ENCODE measurements around the gene PRKCA. TPM values are rescaled to one million over a fixed set of nuclear protein-coding genes. Genes with fewer than 3 reads are reported as not detected.
"Not testable (repeated sequence)": the region's sequence is repeated elsewhere in the genome, so short reads cannot be mapped to it uniquely, and the experiment has no call there.

PRKCA gene
- total and polyA plus RNA-seq, 10 of the 15 experiments (the other 5 are each of a cell fraction or from before 2014, with no cell fraction given): 0.11 to 14.6 (median 0.72) TPM

- BruUV-seq (replicated peaks); RAD21 ChIA-PET (ENCODE audit: unreplicated experiment); H3K9me3 ChIP-seq (replicated peaks; ENCODE audit: control insufficient read depth, insufficient read depth, low read length); H3K36me3 ChIP-seq (ENCODE audit: control insufficient read depth in 2 of 2, insufficient read depth in 2 of 2, low read length in 1 of 2); H3K79me2 ChIP-seq (ENCODE audit: control insufficient read depth, insufficient read depth, low read length); intact Hi-C loops (cut with micrococcal nuclease; ENCODE audit: unreplicated experiment); H3K9ac ChIP-seq (ENCODE audit: control insufficient read depth, insufficient read depth, low read length); H3K4me1 ChIP-seq (ENCODE audit: control insufficient read depth, insufficient read depth, low read length); H3K4me3 ChIP-seq; H3K27ac ChIP-seq (ENCODE audit: control insufficient read depth, insufficient read depth); H2AFZ ChIP-seq (ENCODE audit: control insufficient read depth, low read depth, low read length); FAIRE-seq; SMC1A ChIA-PET (ENCODE audit: uncharacterized antibody, unreplicated experiment); CTCF ChIA-PET; H3K27me3 ChIP-seq (replicated peaks in 1 of 2; ENCODE audit: control insufficient read depth in 2 of 2, insufficient read depth in 2 of 2, low read length in 1 of 2); H4K20me1 ChIP-seq (ENCODE audit: control insufficient read depth, insufficient read depth); POLR2A ChIA-PET; DNase-seq (ENCODE audit: low read depth, low spot score); in situ Hi-C loops (cut with MboI): not testable (repeated sequence)
- peak; percentile 75 for ATAC-seq
- peak; percentile 65 for TF ChIP-seq HDGF (IDR thresholded peaks at IDR 0.05)
- TF ChIP-seq ZNF217 (IDR thresholded peaks at IDR 0.05): 0 out of 2 replicates have a peak, but pooled peaks have one; percentile 33
- peak in 1 of 2 experiments; percentile 41; a peak in 1 of 4 replicates for TF ChIP-seq BHLHE40 (IDR thresholded peaks at IDR 0.05; ENCODE audit: borderline replicate concordance in 1 of 2, low read depth in 2 of 2, low read length in 1 of 2)
- TF ChIP-seq MTA2 (IDR thresholded peaks at IDR 0.05; ENCODE audit: low read depth): peak; percentile 21; the same call in 1 of the 2 replicates
- H3K4me2 ChIP-seq (ENCODE audit: control insufficient read depth, insufficient read depth): peak overlapping the region; percentile 19; the same call in 1 of the 2 replicates
- 14% methylated on average over 11 of the region's 11 CpGs for WGBS (ENCODE audit: insufficient coverage, insufficient replicate concordance, low lambda C conversion rate, missing lambda C conversion rate)
Measured at GRCh38 chr17:66400041-66400688, 97.8 kb downstream of the PRKCA start.

GRCh38 chr17:66400698-66401097 lies 98.3 kb downstream of the PRKCA start:
- H3K4me3 ChIP-seq: no peak overlapping the region
- H3K4me2 ChIP-seq (ENCODE audit: control insufficient read depth, insufficient read depth): 0 out of 2 replicates have a peak overlapping the region, but pooled peaks have one; percentile 19
- H4K20me1 ChIP-seq (ENCODE audit: control insufficient read depth, insufficient read depth): no peaks in the 10 kb centered on the region
- DNase-seq (ENCODE audit: low read depth, low spot score) (no peak), ATAC-seq (no peak), FAIRE-seq (no peak)
- H3K36me3 ChIP-seq (ENCODE audit: control insufficient read depth in 2 of 2, insufficient read depth in 2 of 2, low read length in 1 of 2): no peaks in the 10 kb centered on the region
- H3K27me3 ChIP-seq (replicated peaks in 1 of 2; ENCODE audit: control insufficient read depth in 2 of 2, insufficient read depth in 2 of 2, low read length in 1 of 2): no peaks in the 10 kb centered on the region
- RAD21 ChIA-PET (ENCODE audit: unreplicated experiment): no interaction called here
- in situ Hi-C loops (cut with MboI): no loop called here
- H3K27ac ChIP-seq (ENCODE audit: control insufficient read depth, insufficient read depth): no peak overlapping the region
- WGBS (ENCODE audit: insufficient coverage, insufficient replicate concordance, low lambda C conversion rate, missing lambda C conversion rate): 0% methylated on average over 1 of the region's 1 CpG
- POLR2A ChIA-PET: no interaction called here
- CTCF ChIA-PET: no interaction called here
- no peaks in the 10 kb centered on the region for H3K4me1 ChIP-seq (ENCODE audit: control insufficient read depth, insufficient read depth, low read length)
- no peaks in the 10 kb centered on the region for H3K9me3 ChIP-seq (replicated peaks; ENCODE audit: control insufficient read depth, insufficient read depth, low read length)
- H3K9ac ChIP-seq (ENCODE audit: control insufficient read depth, insufficient read depth, low read length): no peak overlapping the region
- no peaks in the 10 kb centered on the region for H3K79me2 ChIP-seq (ENCODE audit: control insufficient read depth, insufficient read depth, low read length)
- no peak overlapping the region for H2AFZ ChIP-seq (ENCODE audit: control insufficient read depth, low read depth, low read length)
- intact Hi-C loops (cut with micrococcal nuclease; ENCODE audit: unreplicated experiment): no loop called here
- no TSS peak for BruUV-seq (replicated peaks)
- SMC1A ChIA-PET (ENCODE audit: uncharacterized antibody, unreplicated experiment): no interaction called here
- no peak for TF ChIP-seq EP300 (IDR thresholded peaks at IDR 0.05; ENCODE audit: borderline replicate concordance in 1 of 2, control insufficient read depth in 1 of 2, low read depth in 2 of 2, low read length in 2 of 2)
- TF ChIP-seq E2F4 (IDR thresholded peaks at IDR 0.05; ENCODE audit: low read depth, low read length): no peak
- no peak for TF ChIP-seq EED (IDR thresholded peaks at IDR 0.05; ENCODE audit: low read depth)
- TF ChIP-seq TBL1XR1 (IDR thresholded peaks at IDR 0.05; ENCODE audit: low read depth, low read length): no peak
- no peak for TF ChIP-seq POLR2AphosphoS5 (IDR thresholded peaks at IDR 0.05; ENCODE audit: low read length)
- TF ChIP-seq SIN3A (IDR thresholded peaks at IDR 0.05; ENCODE audit: low read depth, low read length): no peak
- TF ChIP-seq ZNF384 (IDR thresholded peaks at IDR 0.05; ENCODE audit: borderline replicate concordance, low read depth, low read length): no peak
- TF ChIP-seq ZSCAN29 (IDR thresholded peaks at IDR 0.05): no peak
- TF ChIP-seq CHD1 (IDR thresholded peaks at IDR 0.05; ENCODE audit: low read depth, low read length): no peak
- TF ChIP-seq IKZF1 (conservative IDR thresholded peaks at IDR 0.05): no peak
- no peak for TF ChIP-seq PKNOX1 (IDR thresholded peaks at IDR 0.05)
- TF ChIP-seq MXI1 (IDR thresholded peaks at IDR 0.05; ENCODE audit: low read depth, low read length): no peak
- TF ChIP-seq PML (IDR thresholded peaks at IDR 0.05; ENCODE audit: low read length): no peak
- TF ChIP-seq NRF1 (conservative IDR thresholded peaks at IDR 0.05; ENCODE audit: low read depth, low read length): no peak

All from GM12878 (cell line).